22Rv1 (cell line): ENCODE measurements around the gene BANF1.
"Not testable (repeated sequence)": the region's sequence is repeated elsewhere in the genome, so short reads cannot be mapped to it uniquely, and the experiment has no call there.

Experiments used
- ZFX ChIP-seq: fragments of 450-650 bp; IDR thresholded peaks from 2 replicates; pipeline ENCODE4 v1.6.1; 2017; ENCODE audit warnings: antibody characterized with exemption, borderline replicate concordance
- TF ChIP-seq, protein P1 (sequence below): fragments of 450-650 bp; IDR thresholded peaks from 2 replicates; pipeline ENCODE4 v1.5.1; 2017; ENCODE audit warnings: mild to moderate bottlenecking

- TF ChIP-seq, protein P1, sequence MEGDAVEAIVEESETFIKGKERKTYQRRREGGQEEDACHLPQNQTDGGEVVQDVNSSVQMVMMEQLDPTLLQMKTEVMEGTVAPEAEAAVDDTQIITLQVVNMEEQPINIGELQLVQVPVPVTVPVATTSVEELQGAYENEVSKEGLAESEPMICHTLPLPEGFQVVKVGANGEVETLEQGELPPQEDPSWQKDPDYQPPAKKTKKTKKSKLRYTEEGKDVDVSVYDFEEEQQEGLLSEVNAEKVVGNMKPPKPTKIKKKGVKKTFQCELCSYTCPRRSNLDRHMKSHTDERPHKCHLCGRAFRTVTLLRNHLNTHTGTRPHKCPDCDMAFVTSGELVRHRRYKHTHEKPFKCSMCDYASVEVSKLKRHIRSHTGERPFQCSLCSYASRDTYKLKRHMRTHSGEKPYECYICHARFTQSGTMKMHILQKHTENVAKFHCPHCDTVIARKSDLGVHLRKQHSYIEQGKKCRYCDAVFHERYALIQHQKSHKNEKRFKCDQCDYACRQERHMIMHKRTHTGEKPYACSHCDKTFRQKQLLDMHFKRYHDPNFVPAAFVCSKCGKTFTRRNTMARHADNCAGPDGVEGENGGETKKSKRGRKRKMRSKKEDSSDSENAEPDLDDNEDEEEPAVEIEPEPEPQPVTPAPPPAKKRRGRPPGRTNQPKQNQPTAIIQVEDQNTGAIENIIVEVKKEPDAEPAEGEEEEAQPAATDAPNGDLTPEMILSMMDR = not testable (repeated sequence)
- TF ChIP-seq ZFX = not testable (repeated sequence)
Observed at GRCh38 chr11:66010036-66010435, 7.7 kb downstream of the BANF1 start.
